GM12874 (cell line): ENCODE measurements around the gene ZNF329.

Source experiments
- CTCF ChIP-seq: IDR thresholded peaks from 2 replicates; pipeline ENCODE4 v1.5.1; 2011; ENCODE audit warnings: low read depth, mild to moderate bottlenecking, control low read depth, low read length, moderate library complexity; ENCODE audit not compliant: insufficient read depth

ZNF329 gene

DNA sequence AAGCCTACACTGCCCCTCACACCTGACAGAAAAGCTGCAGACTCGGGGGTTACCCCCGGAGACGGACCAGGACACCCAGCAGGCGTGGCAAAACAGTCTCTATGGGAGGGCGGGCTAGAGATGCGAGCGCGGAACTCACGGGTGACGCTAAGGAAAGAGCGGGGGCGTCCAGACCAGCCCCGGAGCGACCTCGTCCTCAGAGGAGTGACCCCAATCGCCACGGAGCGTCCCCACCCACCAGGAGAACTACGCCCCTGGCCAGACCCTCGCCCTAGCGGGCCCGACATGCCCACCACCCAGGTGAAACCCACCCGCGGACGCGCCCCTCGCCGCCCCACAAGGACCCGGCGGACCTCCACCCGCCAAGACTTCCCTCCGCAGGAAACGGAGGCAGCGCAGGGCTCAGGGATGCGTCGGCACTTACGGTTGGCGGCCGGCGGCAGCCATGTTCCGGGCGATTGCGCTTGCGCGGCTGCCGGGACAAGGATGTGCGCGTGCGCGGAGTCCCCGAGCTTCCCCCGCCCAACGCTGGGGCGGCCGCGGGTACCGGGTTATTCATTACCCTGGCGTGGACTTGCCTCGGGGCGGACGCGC lies at the start of gene ZNF329:
TSS of gene ZNF329 (minus strand) at position 462 of the 594 bp plus-strand sequence. CDS start 21,286 bp downstream, outside the sequence.
- TF ChIP-seq CTCF: no peak

DNA sequence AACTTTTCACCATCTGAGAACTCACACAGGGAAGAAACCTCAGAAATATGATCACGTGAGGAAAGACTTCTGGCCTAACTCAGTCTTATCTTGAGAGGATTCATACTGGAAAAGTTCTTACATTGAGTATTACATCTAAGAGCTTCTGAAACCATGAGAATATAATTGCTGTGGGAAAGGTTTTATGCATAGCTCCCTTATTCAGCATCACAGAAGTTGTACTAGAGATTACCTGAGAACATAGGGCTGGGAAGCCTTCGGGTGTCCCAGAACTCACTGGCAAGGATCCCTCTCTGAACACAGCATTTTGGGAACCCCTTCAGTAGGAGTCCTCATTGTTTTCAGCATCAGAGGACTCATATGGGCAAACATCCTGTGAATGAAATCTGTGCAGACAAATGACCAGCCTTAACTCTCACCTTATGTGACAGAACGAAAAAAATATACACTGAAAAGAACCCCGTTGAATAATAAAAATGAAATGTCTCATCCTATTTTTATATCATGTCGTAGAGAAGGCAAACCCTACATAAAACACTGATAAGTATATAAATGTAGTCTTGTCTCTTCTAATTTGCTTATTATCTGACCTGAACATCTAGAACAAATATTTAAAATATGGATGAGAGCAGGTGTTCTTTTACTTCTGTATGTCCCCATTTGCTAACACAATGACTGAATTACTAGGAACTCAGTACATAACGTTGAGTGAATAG lies 46.5 kb upstream of the ZNF329 start:
- no peak for TF ChIP-seq CTCF

DNA sequence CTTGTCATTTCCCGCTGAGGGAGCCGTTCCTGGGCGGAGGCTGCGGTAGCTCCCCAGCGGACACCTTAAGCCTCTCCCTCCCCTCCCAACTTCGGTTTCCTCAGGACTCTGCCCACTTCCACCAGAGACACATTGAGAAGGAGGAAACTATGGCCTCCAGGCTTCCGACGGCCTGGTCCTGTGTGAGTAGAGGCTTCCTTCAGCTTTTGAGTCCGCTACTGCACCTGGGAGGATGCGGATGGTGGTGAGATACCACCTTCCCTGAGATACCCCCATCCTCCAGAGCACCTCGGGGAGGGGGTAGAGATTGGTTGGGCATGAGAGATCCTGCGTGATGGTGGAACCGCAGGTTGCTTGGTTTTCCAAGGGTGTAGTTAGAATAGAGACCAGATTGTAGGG lies 33.2 kb upstream of the ZNF329 start:
- no peak for TF ChIP-seq CTCF

DNA sequence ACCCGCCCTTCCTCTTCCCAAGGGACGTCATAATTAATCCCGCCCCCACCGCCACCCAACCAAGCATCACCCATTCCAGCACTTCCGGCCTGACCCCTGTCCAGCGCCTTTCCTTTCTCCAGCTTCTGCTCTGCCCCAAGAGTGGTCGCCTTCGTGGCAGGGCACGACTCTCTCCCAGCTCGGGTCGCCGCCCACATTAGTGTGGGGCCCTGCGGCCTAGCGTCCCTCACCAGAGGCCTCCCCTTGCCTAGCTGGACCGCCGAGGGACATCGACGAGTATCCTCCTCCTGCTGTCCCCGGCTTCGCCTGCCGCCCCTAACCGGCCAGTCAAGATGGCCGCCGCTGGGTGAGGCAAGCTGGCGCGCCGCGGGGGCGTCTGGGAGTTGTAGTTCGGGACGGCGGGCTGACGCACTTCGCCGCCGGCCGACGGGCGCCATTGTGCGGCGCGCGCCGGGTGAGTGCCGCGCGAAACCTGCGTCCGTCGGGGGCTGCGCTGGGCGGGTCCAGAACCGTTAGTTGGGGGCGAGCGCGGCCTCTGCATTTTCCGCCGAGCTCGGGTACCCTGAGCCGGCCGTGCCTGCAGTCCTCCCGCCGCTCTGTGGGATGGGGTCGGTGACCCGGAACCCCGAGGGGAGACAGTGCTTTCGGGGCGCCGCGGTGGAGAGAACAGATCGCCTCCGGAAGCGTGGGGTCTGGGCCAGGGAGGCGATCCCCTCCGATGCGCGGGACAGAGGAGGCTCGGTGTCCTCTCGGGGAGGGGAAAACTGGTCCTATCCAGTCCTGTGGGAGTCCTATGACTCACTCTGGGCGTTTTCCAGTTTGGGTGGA lies 32.6 kb upstream of the ZNF329 start, which contains the start of gene ZNF274:
TSS of gene ZNF274 (plus strand) at position 73 of the 828 bp plus-strand sequence. CDS start 905 bp downstream, outside the sequence.
- no peak for TF ChIP-seq CTCF

DNA sequence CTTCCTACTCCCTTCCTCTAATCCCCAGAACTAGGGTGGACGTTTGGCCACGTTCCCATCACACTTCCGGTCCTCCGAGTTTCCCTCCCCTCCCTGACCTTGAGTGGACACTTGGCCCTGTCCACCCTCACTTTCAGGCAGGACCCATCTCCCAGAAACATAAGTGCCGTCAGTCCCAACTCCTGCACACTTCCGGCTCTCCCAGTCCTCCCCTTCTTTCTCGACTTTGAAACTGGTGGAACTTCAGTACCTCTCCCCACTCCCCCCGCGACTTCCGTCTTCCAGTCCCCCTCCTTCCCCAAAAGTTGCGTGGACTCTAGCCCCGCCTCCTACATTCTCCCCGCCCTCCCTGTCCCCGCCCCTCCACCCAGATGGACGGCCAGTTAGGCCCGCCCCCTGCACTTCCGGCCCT lies 32.0 kb upstream of the ZNF329 start:
- TF ChIP-seq CTCF: no peak

GRCh38 chr19:58181902-58182576 lies 31.4 kb upstream of the ZNF329 start:
- peak; percentile 56 for TF ChIP-seq CTCF
